Measurements from ENCODE around the gene TTLL10. TPM values are rescaled to one million over a fixed set of nuclear protein-coding genes. Genes with fewer than 3 reads are reported as not detected.
A peak's percentile ranks its signal among the peaks of the same experiment; 100 is the strongest.

Gene TTLL10
- total RNA-seq, 1 donor from 2014 or later, result 0.16 TPM

GRCh38 chr1:1168451-1169411 is 4.9 kb upstream of the TTLL10 start:
- ChIA-PET POLR2A (interaction anchor here (1.1 to 4.2 kb wide), 5 partner anchors 10 to 82 kb away, joined by 3 to 49 read pairs (median 5); no protein-coding TSS in a partner anchor), CTCF (interaction anchor here (2.2 kb wide), 1 partner anchor 46 kb away, joined by 5 read pairs; no protein-coding TSS in a partner anchor)
- no peak for ATAC-seq (ENCODE audit: low read depth)

DNA sequence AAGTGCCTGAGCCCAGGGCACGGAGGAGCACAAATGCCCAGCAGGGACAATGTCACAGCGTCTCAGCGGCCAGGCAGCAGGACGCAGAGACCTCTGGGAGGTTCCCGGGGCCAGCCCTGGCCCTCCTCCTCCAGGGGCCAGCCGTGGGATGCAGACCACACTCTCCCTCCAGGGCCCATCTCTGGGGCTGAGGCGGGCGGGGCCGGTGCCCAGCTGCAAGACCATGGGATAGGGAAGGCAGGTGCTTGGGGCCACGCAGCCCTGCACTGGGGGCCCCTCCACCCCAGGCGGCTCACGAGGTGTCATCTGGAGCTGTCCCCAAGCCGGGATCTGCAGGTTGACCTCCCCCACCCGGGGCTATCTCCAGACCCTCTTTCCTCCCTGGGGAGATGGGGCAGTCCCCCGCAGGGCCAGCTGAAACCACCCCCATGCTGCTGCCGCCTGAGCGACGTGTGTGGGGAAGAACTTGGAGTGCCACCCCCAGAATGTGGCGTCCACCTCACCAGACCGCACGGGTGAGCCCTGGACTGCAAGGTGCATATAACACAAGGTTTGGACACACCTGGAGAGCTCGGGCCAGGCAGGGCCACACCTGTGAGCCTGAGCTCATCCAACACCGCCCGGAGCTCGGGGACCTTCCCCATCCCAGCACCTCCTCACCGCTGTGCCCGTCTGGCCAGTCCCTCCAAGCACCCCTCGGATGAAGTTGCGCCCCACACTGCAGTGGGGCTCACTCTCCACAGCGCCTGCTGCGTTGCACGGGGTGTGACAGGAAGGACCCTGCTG is 4.1 kb upstream of the TTLL10 start:
- CTCF ChIA-PET, result interaction anchor here (0.8 to 2.2 kb wide), 3 partner anchors 18 to 47 kb away, joined by 3 to 5 read pairs (median 3); no protein-coding TSS in a partner anchor
- H3K4me1 Mint-ChIP-seq, result peaks cover 41% of the 10 kb centered on the region
- H3K27ac Mint-ChIP-seq, result no peak overlapping the region
- intact Hi-C loops (cut with micrococcal nuclease), result loop anchor here (2.0 kb wide), 4 partner anchors 25 to 39 kb away; no protein-coding TSS in a partner anchor
- POLR2A ChIA-PET, result interaction anchor here (0.5 to 4.2 kb wide), 8 partner anchors 11 to 130 kb away, joined by 3 to 49 read pairs (median 4); no protein-coding TSS in a partner anchor
- H3K4me3 Mint-ChIP-seq, result peak overlapping the region; percentile 73
- ATAC-seq (ENCODE audit: low read depth), result no peak
- no peaks in the 10 kb centered on the region for H3K27me3 Mint-ChIP-seq
- H3K36me3 Mint-ChIP-seq (ENCODE audit: low read depth), result no peaks in the 10 kb centered on the region
- no peaks in the 10 kb centered on the region for H3K9me3 Mint-ChIP-seq
- TF ChIP-seq, protein P1, sequence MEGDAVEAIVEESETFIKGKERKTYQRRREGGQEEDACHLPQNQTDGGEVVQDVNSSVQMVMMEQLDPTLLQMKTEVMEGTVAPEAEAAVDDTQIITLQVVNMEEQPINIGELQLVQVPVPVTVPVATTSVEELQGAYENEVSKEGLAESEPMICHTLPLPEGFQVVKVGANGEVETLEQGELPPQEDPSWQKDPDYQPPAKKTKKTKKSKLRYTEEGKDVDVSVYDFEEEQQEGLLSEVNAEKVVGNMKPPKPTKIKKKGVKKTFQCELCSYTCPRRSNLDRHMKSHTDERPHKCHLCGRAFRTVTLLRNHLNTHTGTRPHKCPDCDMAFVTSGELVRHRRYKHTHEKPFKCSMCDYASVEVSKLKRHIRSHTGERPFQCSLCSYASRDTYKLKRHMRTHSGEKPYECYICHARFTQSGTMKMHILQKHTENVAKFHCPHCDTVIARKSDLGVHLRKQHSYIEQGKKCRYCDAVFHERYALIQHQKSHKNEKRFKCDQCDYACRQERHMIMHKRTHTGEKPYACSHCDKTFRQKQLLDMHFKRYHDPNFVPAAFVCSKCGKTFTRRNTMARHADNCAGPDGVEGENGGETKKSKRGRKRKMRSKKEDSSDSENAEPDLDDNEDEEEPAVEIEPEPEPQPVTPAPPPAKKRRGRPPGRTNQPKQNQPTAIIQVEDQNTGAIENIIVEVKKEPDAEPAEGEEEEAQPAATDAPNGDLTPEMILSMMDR (IDR thresholded peaks at IDR 0.05), result no peak
- DNase-seq, result peak; percentile 30

More at GRCh38 chr1:1168451-1169411, 4.9 kb upstream of the TTLL10 start:
- TF ChIP-seq, protein P1 (IDR thresholded peaks at IDR 0.05), result no peak
- DNase-seq, result no peak
- Mint-ChIP-seq H3K27me3 (peaks cover 5% of the 10 kb centered on the region), H3K27ac (no peak overlapping the region), H3K4me1 (peaks cover 38% of the 10 kb centered on the region), H3K36me3 (ENCODE audit: low read depth) (no peaks in the 10 kb centered on the region), H3K9me3 (no peaks in the 10 kb centered on the region), H3K4me3 (no peak overlapping the region)
- intact Hi-C loops (cut with micrococcal nuclease), result no loop called here

GRCh38 chr1:1170215-1171091 is 3.2 kb upstream of the TTLL10 start:
- POLR2A ChIA-PET, result interaction anchor here (0.5 to 4.2 kb wide), 11 partner anchors 12 to 131 kb away, joined by 3 to 49 read pairs (median 4); partner anchors contain the start of gene UBE2J2
- H3K9me3 Mint-ChIP-seq, result no peaks in the 10 kb centered on the region
- peak overlapping the region; percentile 73 for H3K4me3 Mint-ChIP-seq
- CTCF ChIA-PET, result interaction anchor here (0.8 to 2.2 kb wide), 3 partner anchors 19 to 48 kb away, joined by 3 to 5 read pairs (median 3); no protein-coding TSS in a partner anchor
- intact Hi-C loops (cut with micrococcal nuclease), result loop anchor here (2.0 kb wide), 4 partner anchors 26 to 38 kb away; no protein-coding TSS in a partner anchor
- ATAC-seq (ENCODE audit: low read depth), result no peak
- H3K36me3 Mint-ChIP-seq (ENCODE audit: low read depth), result no peaks in the 10 kb centered on the region
- H3K4me1 Mint-ChIP-seq, result peaks cover 46% of the 10 kb centered on the region
- DNase-seq, result peak; percentile 27
- H3K27me3 Mint-ChIP-seq, result peaks cover 1% of the 10 kb centered on the region
- H3K27ac Mint-ChIP-seq, result no peak overlapping the region
- TF ChIP-seq, protein P1 (IDR thresholded peaks at IDR 0.05), result no peak

DNA sequence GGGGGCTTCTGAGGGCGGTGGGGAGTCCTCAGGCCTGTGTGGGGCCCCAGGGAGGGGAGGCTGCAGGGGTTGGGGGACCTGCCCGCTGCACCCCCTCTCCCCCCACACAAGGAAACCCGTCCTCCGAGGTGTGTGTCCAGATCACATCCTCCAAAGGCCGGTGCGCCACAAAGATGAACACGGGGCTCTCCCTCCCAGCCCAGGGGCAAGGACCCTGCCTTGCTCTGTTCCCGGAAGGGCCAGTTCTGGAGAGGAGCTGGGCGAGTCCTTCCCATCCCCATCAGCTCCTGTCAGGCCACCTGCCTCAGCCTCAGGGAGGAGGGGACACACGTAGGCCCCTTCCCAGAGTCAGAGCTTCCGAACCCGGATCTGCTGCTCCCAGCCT is 2.5 kb upstream of the TTLL10 start:
- Mint-ChIP-seq H3K4me3 (peak overlapping the region; percentile 52), H3K9me3 (no peaks in the 10 kb centered on the region), H3K27me3 (peaks cover 6% of the 10 kb centered on the region), H3K27ac (no peak overlapping the region), H3K36me3 (ENCODE audit: low read depth) (no peaks in the 10 kb centered on the region), H3K4me1 (peaks cover 49% of the 10 kb centered on the region)
- ChIA-PET POLR2A (interaction anchor here (0.5 to 4.2 kb wide), 12 partner anchors 13 to 107 kb away, joined by 3 to 49 read pairs (median 4); partner anchors contain the start of genes TNFRSF18 and UBE2J2), CTCF (interaction anchor here (0.6 to 1.1 kb wide), 2 partner anchors 49 to 73 kb away, joined by 3 to 6 read pairs; no protein-coding TSS in a partner anchor)
- TF ChIP-seq, protein P1 (IDR thresholded peaks at IDR 0.05), result no peak
- peak; percentile 30 for DNase-seq
- intact Hi-C loops (cut with micrococcal nuclease), result loop anchor here (2.0 kb wide), 4 partner anchors 26 to 38 kb away; no protein-coding TSS in a partner anchor
- no peak for ATAC-seq (ENCODE audit: low read depth)
